H1 (cell line): Measurements from ENCODE around the gene UNC5B. TPM values are rescaled to one million over a fixed set of nuclear protein-coding genes. Genes with fewer than 3 reads are reported as not detected.
A peak's percentile ranks its signal among the peaks of the same experiment; 100 is the strongest.

ENCODE experiments used
- BACH1 ChIP-seq: IDR thresholded peaks from 2 replicates; pipeline ENCODE4 v1.6.1; 2012; ENCODE audit warnings: low read length, improper control_type of control experiment
- CBX5 ChIP-seq: fragments of 300-800, 300-1000 bp; sonication (generic); IDR thresholded peaks from 2 replicates; pipeline ENCODE4 v1.7.1; 2016; ENCODE audit warnings: antibody characterized with exemption, low read length, low read depth
- CTBP2 ChIP-seq: IDR thresholded peaks from 2 replicates; pipeline ENCODE4 v1.7.0; 2011; ENCODE audit warnings: borderline replicate concordance, mild to moderate bottlenecking, moderate library complexity, mixed read lengths, low read length; ENCODE audit not compliant: insufficient read depth, insufficient read length
- KDM1A ChIP-seq: fragments of 200-600, 300-600 bp; sonication (generic); IDR thresholded peaks from 2 replicates; pipeline ENCODE4 v1.7.1; 2016; ENCODE audit warnings: mild to moderate bottlenecking, low read length, borderline replicate concordance
- RXRA ChIP-seq: IDR thresholded peaks from 2 replicates; pipeline ENCODE4 v1.6.1; 2011; ENCODE audit warnings: low read depth, mild to moderate bottlenecking, low read length, moderate library complexity; ENCODE audit not compliant: insufficient read depth
- SP2 ChIP-seq: IDR thresholded peaks from 2 replicates; pipeline ENCODE4 v1.6.1; 2012; ENCODE audit warnings: mild to moderate bottlenecking, low read length, inconsistent platforms
- TBP ChIP-seq: IDR thresholded peaks from 2 replicates; pipeline ENCODE4 v1.6.1; 2011; ENCODE audit warnings: low read depth, low read length, improper control_type of control experiment
- polyA plus RNA-seq, 7 experiments: library from polyadenylated mRNA; depleted of rRNA in 3 of 7; stranded (reverse) in 5 of 7; unstranded in 2 of 7; fragments of >200 nt in 5 of 7; fragments of 200-250 nt in 2 of 7; gene quantifications; 1 replicate in 5 of 7; 2 replicates in 1 of 7; 4 replicates in 1 of 7; pipeline versions ENCODE4 v1.2.1 to v1.2.3, GENCODE V29; 2011 to 2013; ENCODE audit warnings: missing spikeins in 2 of 7, mixed read lengths in 2 of 7
- total RNA-seq: library from RNA; stranded (reverse); fragmentation: NEBNext Ultra II Directional; extraction: Animal tissue kit (Norgen Biotek cat#: 25700); gene quantifications from 2 replicates; pipeline ENCODE4 v1.2.1, GENCODE V29; 2021
- TF ChIP-seq, protein P1 (sequence below): fragments of 300-600 bp; sonication (generic); IDR thresholded peaks from 2 replicates; pipeline ENCODE4 v1.7.1; 2012; ENCODE audit warnings: low read length, moderate library complexity, mild to moderate bottlenecking, inconsistent platforms; ENCODE audit not compliant: insufficient replicate concordance
- TF ChIP-seq, protein P2 (sequence below): IDR thresholded peaks from 2 replicates; pipeline ENCODE4 v1.6.1; 2011; ENCODE audit warnings: low read depth, mild to moderate bottlenecking, low read length; ENCODE audit not compliant: insufficient read depth

UNC5B gene
- total and polyA plus RNA-seq, 2 of the 8 experiments (the other 6 are each of a cell fraction or from before 2014, with no cell fraction given), result 27.9 to 31.8 TPM

- TF ChIP-seq, protein P1, sequence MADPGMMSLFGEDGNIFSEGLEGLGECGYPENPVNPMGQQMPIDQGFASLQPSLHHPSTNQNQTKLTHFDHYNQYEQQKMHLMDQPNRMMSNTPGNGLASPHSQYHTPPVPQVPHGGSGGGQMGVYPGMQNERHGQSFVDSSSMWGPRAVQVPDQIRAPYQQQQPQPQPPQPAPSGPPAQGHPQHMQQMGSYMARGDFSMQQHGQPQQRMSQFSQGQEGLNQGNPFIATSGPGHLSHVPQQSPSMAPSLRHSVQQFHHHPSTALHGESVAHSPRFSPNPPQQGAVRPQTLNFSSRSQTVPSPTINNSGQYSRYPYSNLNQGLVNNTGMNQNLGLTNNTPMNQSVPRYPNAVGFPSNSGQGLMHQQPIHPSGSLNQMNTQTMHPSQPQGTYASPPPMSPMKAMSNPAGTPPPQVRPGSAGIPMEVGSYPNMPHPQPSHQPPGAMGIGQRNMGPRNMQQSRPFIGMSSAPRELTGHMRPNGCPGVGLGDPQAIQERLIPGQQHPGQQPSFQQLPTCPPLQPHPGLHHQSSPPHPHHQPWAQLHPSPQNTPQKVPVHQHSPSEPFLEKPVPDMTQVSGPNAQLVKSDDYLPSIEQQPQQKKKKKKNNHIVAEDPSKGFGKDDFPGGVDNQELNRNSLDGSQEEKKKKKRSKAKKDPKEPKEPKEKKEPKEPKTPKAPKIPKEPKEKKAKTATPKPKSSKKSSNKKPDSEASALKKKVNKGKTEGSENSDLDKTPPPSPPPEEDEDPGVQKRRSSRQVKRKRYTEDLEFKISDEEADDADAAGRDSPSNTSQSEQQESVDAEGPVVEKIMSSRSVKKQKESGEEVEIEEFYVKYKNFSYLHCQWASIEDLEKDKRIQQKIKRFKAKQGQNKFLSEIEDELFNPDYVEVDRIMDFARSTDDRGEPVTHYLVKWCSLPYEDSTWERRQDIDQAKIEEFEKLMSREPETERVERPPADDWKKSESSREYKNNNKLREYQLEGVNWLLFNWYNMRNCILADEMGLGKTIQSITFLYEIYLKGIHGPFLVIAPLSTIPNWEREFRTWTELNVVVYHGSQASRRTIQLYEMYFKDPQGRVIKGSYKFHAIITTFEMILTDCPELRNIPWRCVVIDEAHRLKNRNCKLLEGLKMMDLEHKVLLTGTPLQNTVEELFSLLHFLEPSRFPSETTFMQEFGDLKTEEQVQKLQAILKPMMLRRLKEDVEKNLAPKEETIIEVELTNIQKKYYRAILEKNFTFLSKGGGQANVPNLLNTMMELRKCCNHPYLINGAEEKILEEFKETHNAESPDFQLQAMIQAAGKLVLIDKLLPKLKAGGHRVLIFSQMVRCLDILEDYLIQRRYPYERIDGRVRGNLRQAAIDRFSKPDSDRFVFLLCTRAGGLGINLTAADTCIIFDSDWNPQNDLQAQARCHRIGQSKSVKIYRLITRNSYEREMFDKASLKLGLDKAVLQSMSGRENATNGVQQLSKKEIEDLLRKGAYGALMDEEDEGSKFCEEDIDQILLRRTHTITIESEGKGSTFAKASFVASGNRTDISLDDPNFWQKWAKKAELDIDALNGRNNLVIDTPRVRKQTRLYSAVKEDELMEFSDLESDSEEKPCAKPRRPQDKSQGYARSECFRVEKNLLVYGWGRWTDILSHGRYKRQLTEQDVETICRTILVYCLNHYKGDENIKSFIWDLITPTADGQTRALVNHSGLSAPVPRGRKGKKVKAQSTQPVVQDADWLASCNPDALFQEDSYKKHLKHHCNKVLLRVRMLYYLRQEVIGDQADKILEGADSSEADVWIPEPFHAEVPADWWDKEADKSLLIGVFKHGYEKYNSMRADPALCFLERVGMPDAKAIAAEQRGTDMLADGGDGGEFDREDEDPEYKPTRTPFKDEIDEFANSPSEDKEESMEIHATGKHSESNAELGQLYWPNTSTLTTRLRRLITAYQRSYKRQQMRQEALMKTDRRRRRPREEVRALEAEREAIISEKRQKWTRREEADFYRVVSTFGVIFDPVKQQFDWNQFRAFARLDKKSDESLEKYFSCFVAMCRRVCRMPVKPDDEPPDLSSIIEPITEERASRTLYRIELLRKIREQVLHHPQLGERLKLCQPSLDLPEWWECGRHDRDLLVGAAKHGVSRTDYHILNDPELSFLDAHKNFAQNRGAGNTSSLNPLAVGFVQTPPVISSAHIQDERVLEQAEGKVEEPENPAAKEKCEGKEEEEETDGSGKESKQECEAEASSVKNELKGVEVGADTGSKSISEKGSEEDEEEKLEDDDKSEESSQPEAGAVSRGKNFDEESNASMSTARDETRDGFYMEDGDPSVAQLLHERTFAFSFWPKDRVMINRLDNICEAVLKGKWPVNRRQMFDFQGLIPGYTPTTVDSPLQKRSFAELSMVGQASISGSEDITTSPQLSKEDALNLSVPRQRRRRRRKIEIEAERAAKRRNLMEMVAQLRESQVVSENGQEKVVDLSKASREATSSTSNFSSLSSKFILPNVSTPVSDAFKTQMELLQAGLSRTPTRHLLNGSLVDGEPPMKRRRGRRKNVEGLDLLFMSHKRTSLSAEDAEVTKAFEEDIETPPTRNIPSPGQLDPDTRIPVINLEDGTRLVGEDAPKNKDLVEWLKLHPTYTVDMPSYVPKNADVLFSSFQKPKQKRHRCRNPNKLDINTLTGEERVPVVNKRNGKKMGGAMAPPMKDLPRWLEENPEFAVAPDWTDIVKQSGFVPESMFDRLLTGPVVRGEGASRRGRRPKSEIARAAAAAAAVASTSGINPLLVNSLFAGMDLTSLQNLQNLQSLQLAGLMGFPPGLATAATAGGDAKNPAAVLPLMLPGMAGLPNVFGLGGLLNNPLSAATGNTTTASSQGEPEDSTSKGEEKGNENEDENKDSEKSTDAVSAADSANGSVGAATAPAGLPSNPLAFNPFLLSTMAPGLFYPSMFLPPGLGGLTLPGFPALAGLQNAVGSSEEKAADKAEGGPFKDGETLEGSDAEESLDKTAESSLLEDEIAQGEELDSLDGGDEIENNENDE, result no peak
- TF ChIP-seq KDM1A, result no peak
- TF ChIP-seq CTBP2, result no peak
- no peak for TF ChIP-seq BACH1
- peak; percentile 76; the same call in 1 of the 2 replicates for TF ChIP-seq TBP
- TF ChIP-seq, protein P2, sequence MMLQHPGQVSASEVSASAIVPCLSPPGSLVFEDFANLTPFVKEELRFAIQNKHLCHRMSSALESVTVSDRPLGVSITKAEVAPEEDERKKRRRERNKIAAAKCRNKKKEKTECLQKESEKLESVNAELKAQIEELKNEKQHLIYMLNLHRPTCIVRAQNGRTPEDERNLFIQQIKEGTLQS, result no peak
- no peak for TF ChIP-seq SP2
- TF ChIP-seq RXRA, result no peak
- no peak for TF ChIP-seq CBX5
Observed at GRCh38 chr10:71212318-71213126, at the start of gene UNC5B (continued).
